COLO668 (cell line): ENCODE data around the gene TP63.
"Not testable (repeated sequence)": the region's sequence is repeated elsewhere in the genome, so short reads cannot be mapped to it uniquely, and the experiment has no call there.

Source experiments
- DNase-seq: peaks from one replicate; lab custom pipeline; 2025; ENCODE audit not compliant: unreplicated experiment; lab: John Stamatoyannopoulos, UW

TP63 gene

GRCh38 chr3:189625071-189625470 lies 6.1 kb upstream of the TP63 start:
- DNase-seq: no peak

- no peak for DNase-seq
Observed at GRCh38 chr3:189625572-189625971, 5.6 kb upstream of the TP63 start.

GRCh38 chr3:189626286-189626685 lies 4.9 kb upstream of the TP63 start:
- DNase-seq: no peak

GRCh38 chr3:189629803-189630455 lies 1.3 kb upstream of the TP63 start:
- DNase-seq: no peak

GRCh38 chr3:189630767-189631372 lies 319 bp upstream of the TP63 start:
- DNase-seq: no peak

GRCh38 chr3:189631409-189631808 lies 220 bp downstream of the TP63 start:
- no peak for DNase-seq

- DNase-seq: no peak
Observed at GRCh38 chr3:189632242-189632641, 1.1 kb downstream of the TP63 start.

GRCh38 chr3:189635339-189635738 lies 4.2 kb downstream of the TP63 start:
- no peak for DNase-seq

- no peak for DNase-seq
Observed at GRCh38 chr3:189636048-189636447, 4.9 kb downstream of the TP63 start.

- DNase-seq: no peak
Observed at GRCh38 chr3:189637750-189638149, 6.6 kb downstream of the TP63 start.

- DNase-seq: no peak
Observed at GRCh38 chr3:189638276-189639031, 7.3 kb downstream of the TP63 start.

GRCh38 chr3:189641776-189642175 lies 10.6 kb downstream of the TP63 start:
- DNase-seq: no peak

GRCh38 chr3:189646853-189647542 lies 15.8 kb downstream of the TP63 start:
- no peak for DNase-seq

- peak; percentile 3 for DNase-seq
Observed at GRCh38 chr3:189652042-189652441, 20.9 kb downstream of the TP63 start.

GRCh38 chr3:189655617-189656016 lies 24.4 kb downstream of the TP63 start:
- no peak for DNase-seq

GRCh38 chr3:189659571-189659970 lies 28.4 kb downstream of the TP63 start:
- no peak for DNase-seq

- no peak for DNase-seq
Observed at GRCh38 chr3:189664311-189664710, 33.1 kb downstream of the TP63 start.

GRCh38 chr3:189672346-189672745 lies 41.2 kb downstream of the TP63 start:
- not testable (repeated sequence) for DNase-seq

- no peak for DNase-seq
Observed at GRCh38 chr3:189673535-189673934, 42.3 kb downstream of the TP63 start.

GRCh38 chr3:189674249-189674913 lies 43.2 kb downstream of the TP63 start:
- DNase-seq: no peak

- no peak for DNase-seq
Observed at GRCh38 chr3:189677667-189678066, 46.5 kb downstream of the TP63 start.
